GM19463 (cell line): ENCODE data around the gene OR5H14.
"Not testable (repeated sequence)": the region's sequence is repeated elsewhere in the genome, so short reads cannot be mapped to it uniquely, and the experiment has no call there.

Experiments used
- ATAC-seq: cut with Tn5 transposase; IDR thresholded peaks from one replicate; pipeline ENCODE4 v1.9.1; 2021; ENCODE audit warnings: mild to moderate bottlenecking, moderate library complexity; ENCODE audit not compliant: unreplicated experiment

The OR5H14 gene

GRCh38 chr3:98147179-98147578 lies at the start of gene OR5H14:
Gene OR5H14, plus strand, starts transcription at chr3:98147479. Its CDS starts 1,907 bp downstream, at chr3:98149386.
- no peak for ATAC-seq

GRCh38 chr3:98099848-98100247 lies 47.4 kb upstream of the OR5H14 start:
- ATAC-seq = no peak

GRCh38 chr3:98108162-98108561 lies 39.1 kb upstream of the OR5H14 start:
- no peak for ATAC-seq

DNA sequence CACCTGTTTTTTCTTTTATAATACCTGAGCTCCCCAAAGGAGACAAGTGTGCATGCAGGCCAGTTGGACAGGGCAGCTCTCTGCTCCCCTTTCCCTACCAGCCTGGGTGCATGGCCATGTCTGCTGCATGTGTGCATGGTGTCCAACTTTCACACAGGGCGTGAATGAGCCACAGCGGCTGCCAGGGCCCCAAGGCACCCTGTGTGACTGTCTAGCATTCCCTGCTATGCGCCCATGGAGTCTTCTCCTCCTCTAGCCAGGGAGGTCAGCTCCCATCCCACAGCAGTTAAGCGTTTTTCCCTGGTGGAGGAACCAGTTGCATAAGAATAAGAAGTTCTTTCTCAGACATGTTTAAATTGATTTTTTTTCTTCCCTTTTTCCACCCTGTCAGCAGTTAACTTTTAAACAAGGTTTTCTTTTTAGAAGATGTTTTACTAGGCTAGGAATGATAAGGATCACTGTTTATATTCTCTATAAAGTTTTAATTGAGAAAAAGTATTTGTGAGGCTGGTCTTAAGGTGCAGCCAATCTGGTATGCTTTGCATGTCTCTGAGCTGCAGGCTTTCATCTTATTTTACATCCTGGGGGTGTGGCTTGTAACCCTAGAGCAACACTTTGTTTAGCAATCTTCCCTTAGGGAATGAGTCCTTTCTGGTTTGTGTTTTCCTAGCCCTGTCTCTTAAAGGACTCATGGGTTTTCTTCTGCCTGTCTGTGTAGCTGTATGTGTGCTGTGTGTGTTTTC lies 37.3 kb upstream of the OR5H14 start:
- no peak for ATAC-seq

DNA sequence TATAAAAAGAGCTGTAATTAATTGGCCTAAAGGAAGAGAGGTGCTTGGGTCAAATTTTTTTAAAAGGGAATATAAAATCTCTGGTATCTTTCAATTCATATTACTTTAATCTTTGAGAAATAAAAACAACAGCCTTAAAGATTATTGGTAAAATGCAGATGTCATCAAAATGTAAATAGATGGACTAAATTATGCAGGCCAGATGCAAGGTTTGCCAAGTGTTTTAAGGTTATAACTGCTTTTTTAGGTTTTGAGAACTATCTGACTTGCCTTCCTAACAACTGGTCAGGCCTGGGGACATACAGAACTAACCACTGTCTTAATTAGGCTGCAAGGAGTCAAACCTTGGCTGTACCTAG lies 36.8 kb upstream of the OR5H14 start:
- no peak for ATAC-seq

- no peak for ATAC-seq
Observed at GRCh38 chr3:98114264-98114663, 33.0 kb upstream of the OR5H14 start.

DNA sequence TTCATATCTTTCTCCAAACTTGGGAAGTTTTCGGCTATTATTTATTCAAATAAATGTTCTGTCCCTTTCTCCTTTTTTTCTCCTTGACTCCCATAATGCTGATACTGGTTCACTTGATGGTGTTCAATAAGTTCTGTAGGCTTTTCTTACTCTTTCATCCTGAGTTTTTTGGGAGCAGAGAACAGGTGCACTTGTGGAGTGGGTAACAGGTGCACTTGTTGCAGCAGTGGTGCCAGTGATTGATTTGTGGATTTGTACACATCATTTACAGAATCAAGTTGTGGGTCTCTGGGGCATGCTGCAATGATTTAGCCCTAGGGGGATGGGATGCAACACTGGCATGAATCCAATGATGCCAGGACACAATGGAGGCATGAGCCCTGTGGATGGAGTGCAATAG lies 31.6 kb upstream of the OR5H14 start:
- no peak for ATAC-seq

DNA sequence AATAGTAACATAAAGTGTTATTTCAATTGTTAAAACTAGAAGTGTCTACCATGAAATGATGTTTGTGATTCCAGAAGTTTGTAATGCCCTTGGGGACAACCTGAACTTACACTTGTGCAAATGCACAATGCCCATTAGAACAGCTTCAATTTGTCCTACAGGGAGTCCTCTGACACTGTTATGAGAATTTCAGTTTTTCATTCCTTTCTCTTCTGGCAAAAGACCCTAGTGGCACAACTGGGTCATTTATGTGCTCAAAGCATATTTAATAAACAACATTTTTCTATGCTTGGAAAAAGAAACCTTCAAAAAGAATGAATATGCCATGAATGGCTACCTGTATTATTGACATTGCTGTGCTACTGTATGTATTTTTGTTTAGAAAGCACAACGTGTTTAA lies 16.9 kb upstream of the OR5H14 start, which contains the start of gene OR5H1:
OR5H1 (plus strand) TSS at position 301 of the 400 bp plus-strand sequence. CDS start 1,977 bp downstream, outside the sequence.
- no peak for ATAC-seq

DNA sequence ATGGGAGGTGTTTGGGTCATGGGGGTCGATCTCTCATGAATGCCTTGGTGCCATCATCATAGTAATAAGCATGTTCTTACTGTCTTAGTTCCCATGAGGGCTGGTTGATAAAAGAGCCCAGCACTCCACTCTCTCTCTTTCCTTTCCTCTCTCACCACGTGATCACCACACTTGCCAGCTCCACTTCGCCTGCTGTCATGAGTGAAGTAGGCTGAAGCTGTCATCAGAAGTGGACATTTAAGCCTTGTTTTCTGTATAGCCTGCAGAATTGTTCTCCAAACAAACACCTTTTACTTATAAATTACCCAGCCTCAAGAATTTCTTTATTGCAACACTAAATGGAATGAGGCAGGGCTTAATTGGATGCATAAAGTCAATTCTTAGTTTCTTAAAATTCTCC lies 10.6 kb upstream of the OR5H14 start:
- no peak for ATAC-seq

GRCh38 chr3:98137826-98138557 lies 9.3 kb upstream of the OR5H14 start:
- ATAC-seq = not testable (repeated sequence)

DNA sequence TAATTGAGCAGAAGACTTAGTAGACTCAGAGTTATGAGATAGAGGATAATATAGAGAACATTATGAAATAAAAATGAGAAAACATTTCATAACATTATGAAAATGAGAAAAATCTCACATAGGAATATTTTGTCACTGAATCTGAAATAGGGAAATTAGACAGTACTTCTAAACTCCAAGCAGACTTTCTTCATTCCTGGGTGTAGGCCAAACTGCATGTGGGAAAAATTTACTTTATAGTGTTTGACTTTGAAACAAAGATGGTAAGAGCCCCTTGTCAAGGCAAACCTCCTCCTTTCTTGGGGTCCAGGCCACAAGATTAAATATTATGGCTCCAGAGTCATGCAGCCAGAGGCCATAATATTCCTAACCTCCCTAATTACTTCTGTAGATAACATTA lies 6.7 kb upstream of the OR5H14 start:
- no peak for ATAC-seq

DNA sequence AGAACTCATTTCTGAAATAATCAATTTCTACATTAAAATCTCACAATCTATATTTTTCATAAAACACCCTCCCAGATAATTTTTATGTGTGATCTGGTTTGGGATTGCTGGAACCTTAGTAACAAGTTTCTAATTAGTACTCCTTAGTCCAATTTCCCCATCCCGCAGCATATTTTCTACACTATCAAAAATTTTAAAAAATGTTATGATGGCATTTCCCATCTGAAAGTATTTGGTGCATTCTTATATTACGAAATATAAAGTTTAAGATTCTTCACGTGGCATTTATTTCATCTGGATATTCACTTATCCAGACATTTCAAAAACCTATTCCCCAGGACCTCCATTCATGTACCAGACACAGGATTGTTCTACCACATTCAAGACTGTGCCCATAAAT lies 1.5 kb downstream of the OR5H14 start:
- no peak for ATAC-seq

DNA sequence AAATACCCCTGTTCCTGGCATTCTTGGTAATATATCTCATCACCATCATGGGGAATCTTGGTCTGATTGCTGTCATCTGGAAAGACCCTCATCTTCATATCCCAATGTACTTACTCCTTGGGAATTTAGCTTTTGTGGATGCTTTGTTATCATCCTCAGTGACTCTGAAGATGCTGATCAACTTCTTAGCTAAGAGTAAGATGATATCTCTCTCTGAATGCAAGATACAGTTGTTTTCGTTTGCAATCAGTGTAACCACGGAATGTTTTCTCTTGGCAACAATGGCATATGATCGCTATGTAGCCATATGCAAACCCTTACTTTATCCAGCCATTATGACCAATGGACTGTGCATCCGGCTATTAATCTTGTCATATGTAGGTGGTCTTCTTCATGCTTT lies 2.2 kb downstream of the OR5H14 start:
- ATAC-seq = not testable (repeated sequence)

DNA sequence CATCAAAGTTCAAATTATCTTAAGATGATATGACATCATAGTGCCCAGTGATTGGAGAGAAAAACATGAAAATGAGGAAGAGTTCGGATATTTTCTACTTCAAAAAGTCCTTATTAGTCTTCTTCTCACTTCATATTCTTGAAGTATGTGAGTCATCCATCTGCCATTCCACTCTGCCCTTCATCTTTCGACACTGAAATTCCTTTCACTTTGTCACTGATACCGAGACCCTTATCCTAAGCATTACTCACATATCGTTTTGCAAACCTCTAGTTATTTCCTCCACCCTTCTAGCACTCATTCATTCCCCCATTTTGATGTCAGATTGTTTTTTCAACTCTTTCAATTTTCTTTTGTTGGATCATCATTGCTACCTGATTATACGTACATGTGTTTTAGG lies 4.0 kb downstream of the OR5H14 start:
- no peak for ATAC-seq

GRCh38 chr3:98166396-98166795 lies 19.1 kb downstream of the OR5H14 start, which contains the start of gene OR5H15:
Gene OR5H15, plus strand, starts transcription at chr3:98166696. Its CDS starts 2,004 bp downstream, at chr3:98168700.
- no peak for ATAC-seq

DNA sequence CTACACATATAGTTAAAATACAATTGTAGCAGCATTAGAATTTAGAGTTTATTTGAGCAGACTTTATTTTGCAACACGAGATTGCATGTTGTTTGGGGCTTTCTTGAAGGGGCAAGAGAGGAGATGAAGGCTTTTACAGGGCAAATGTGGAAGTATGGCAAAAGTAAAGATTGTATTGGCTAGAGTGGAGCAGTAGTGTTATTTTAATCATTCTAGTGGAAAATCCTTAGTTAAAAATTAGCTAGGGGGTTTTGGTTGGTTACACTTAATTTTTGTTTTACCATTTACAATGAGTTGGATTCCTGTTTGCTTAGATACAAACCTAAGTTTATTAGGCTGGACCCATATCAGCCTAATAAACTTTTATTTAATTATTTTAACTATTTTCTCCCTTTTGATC lies 23.8 kb downstream of the OR5H14 start:
- ATAC-seq = no peak

DNA sequence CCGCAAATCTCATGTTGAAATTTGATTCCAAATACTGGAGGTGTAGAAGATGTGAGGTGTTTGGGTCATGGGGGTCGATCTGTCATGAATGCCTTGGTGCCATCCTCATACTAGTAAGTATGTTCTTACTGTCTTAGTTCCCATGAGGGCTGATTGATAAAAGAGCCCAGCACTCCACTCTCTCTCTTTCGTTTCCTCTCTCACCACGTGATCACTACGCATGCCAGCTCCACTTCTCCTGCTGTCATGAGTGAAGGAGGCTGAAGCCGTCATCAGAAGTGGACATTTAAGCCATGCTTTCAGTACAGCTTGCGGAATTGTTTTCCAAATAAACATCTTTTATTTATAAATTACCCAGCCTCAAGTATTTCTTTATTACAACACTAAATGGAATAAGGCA lies 25.3 kb downstream of the OR5H14 start:
- ATAC-seq = no peak

GRCh38 chr3:98180319-98180890 lies 33.1 kb downstream of the OR5H14 start:
- ATAC-seq = no peak

DNA sequence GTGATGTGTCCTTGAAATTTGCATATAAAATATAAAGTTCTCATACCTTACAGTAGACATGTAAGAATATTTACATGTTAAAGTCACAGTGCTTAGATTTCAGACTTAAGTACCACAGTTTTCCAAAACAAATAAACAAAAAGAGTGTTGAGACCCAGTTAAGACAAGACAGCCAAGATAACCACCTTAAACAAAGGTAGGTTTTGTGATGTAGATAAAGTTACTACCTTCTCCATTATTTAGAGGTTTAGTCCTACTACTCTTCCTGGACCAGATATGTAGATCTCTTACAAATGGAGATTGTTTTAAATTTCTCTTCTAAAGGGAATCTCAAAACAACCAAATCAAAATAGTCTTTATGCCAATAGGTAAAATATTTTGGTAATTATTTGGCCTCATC lies 34.9 kb downstream of the OR5H14 start:
- no peak for ATAC-seq

- ATAC-seq = no peak
Observed at GRCh38 chr3:98185180-98185579, 37.9 kb downstream of the OR5H14 start.

GRCh38 chr3:98188545-98188944 lies 41.3 kb downstream of the OR5H14 start:
- ATAC-seq = peak; percentile 50

DNA sequence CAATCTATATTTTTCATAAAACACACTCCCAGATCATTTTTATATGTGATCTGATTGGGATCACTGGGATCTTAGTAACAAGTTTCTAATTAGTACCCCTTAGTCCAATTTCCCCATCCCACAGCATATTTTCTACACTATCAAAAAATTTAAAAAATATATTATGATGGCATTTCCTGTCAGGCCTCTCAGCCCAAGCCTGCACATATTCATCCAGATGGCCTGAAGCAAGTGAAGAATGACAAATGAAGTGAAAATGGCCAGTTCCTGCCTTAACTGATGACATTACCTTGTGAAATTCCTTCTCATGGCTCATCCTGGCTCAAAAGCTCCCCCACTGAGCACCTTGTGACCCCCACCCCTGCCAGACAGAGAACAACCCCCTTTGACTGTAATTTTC lies 43.6 kb downstream of the OR5H14 start:
- ATAC-seq = not testable (repeated sequence)
